Astrocyte (in vitro differentiated cells and primary cell): ENCODE results near the gene ISL1. TPM values are rescaled to one million over a fixed set of nuclear protein-coding genes. Genes with fewer than 3 reads are reported as not detected.
A peak's percentile ranks its signal among the peaks of the same experiment; 100 is the strongest.

Experiments
- DNase-seq: peaks from one replicate; pipeline ENCODE4 v3.0.0-alpha.2; 2010; ENCODE audit warnings: low read depth
- FAIRE-seq: peaks from 2 replicates; lab custom pipeline; 2011; peaks lifted over from hg19 to GRCh38; lab: Jason Lieb, UNC
- H2AFZ ChIP-seq: 2 replicates; pipeline ENCODE4 v1.6.0; 2012; ENCODE audit warnings: low read depth, low read length, inconsistent platforms
- H3K27ac ChIP-seq: 2 replicates; pipeline ENCODE4 v1.5.1; 2011; ENCODE audit warnings: low read depth, low read length, inconsistent platforms
- H3K27me3 ChIP-seq: 2 replicates; pipeline ENCODE4 v1.6.0; 2011; ENCODE audit warnings: low read length, inconsistent platforms; ENCODE audit not compliant: insufficient read depth
- H3K36me3 ChIP-seq: 2 replicates; pipeline ENCODE4 v1.5.1; 2011; ENCODE audit warnings: low read length, inconsistent platforms; ENCODE audit not compliant: insufficient read depth
- H3K4me1 ChIP-seq: 2 replicates; pipeline ENCODE4 v1.5.1; 2011; ENCODE audit warnings: low read length, inconsistent platforms; ENCODE audit not compliant: insufficient read depth
- H3K4me2 ChIP-seq: 2 replicates; pipeline ENCODE4 v1.6.0; 2012; ENCODE audit warnings: low read length, inconsistent platforms
- H3K4me3 ChIP-seq: 2 replicates; pipeline ENCODE4 v1.5.1; 2011; ENCODE audit warnings: low read depth, mild to moderate bottlenecking, low read length, inconsistent platforms; ENCODE audit not compliant: insufficient read depth
- H3K79me2 ChIP-seq: 2 replicates; pipeline ENCODE4 v1.6.0; 2012; ENCODE audit warnings: mild to moderate bottlenecking, low read length, inconsistent platforms; ENCODE audit not compliant: insufficient read depth
- H3K9ac ChIP-seq: 2 replicates; pipeline ENCODE4 v1.6.0; 2012; ENCODE audit warnings: mild to moderate bottlenecking, low read length, inconsistent platforms
- H3K9me3 ChIP-seq: 2 replicates; pipeline ENCODE4 v1.5.1; 2012; ENCODE audit warnings: low read depth, mild to moderate bottlenecking, low read length, inconsistent platforms; ENCODE audit not compliant: insufficient read depth
- H4K20me1 ChIP-seq: 2 replicates; pipeline ENCODE4 v1.6.0; 2012; ENCODE audit warnings: low read length, inconsistent platforms; ENCODE audit not compliant: insufficient read depth
- H3K27ac Mint-ChIP-seq: one replicate; pipeline ENCODE4 v1.8.0; 2021; ENCODE audit warnings: mild to moderate bottlenecking, mixed read lengths; ENCODE audit not compliant: unreplicated experiment
- H3K27me3 Mint-ChIP-seq: one replicate; pipeline ENCODE4 v1.8.0; 2021; ENCODE audit warnings: low read depth, mixed read lengths; ENCODE audit not compliant: unreplicated experiment
- H3K36me3 Mint-ChIP-seq: one replicate; pipeline ENCODE4 v1.8.0; 2021; ENCODE audit warnings: low read depth, mixed read lengths; ENCODE audit not compliant: unreplicated experiment
- H3K4me1 Mint-ChIP-seq: one replicate; pipeline ENCODE4 v1.8.0; 2021; ENCODE audit warnings: low read depth, mixed read lengths; ENCODE audit not compliant: unreplicated experiment
- H3K4me3 Mint-ChIP-seq: one replicate; pipeline ENCODE4 v1.8.0; 2021; ENCODE audit warnings: mild to moderate bottlenecking, moderate library complexity, mixed read lengths; ENCODE audit not compliant: unreplicated experiment
- H3K9me3 Mint-ChIP-seq: one replicate; pipeline ENCODE4 v1.8.0; 2021; ENCODE audit warnings: mild to moderate bottlenecking, mixed read lengths; ENCODE audit not compliant: unreplicated experiment
- EZH2 ChIP-seq: IDR thresholded peaks from 2 replicates; pipeline ENCODE4 v1.6.1; 2012; ENCODE audit warnings: mild to moderate bottlenecking, low read length, inconsistent platforms; ENCODE audit not compliant: insufficient read depth
- total RNA-seq: library from RNA; stranded (reverse); gene quantifications from 2 replicates; pipeline ENCODE4 v1.2.1, GENCODE V29; 2021
- TF ChIP-seq, protein P1 (sequence below): IDR thresholded peaks from 2 replicates; pipeline ENCODE4 v1.5.1; 2011; ENCODE audit warnings: low read depth, mild to moderate bottlenecking, inconsistent platforms, low read length, moderate library complexity; ENCODE audit not compliant: insufficient read depth

ISL1 gene
- total RNA-seq, 1 donor from 2014 or later = 5.4 TPM

DNA sequence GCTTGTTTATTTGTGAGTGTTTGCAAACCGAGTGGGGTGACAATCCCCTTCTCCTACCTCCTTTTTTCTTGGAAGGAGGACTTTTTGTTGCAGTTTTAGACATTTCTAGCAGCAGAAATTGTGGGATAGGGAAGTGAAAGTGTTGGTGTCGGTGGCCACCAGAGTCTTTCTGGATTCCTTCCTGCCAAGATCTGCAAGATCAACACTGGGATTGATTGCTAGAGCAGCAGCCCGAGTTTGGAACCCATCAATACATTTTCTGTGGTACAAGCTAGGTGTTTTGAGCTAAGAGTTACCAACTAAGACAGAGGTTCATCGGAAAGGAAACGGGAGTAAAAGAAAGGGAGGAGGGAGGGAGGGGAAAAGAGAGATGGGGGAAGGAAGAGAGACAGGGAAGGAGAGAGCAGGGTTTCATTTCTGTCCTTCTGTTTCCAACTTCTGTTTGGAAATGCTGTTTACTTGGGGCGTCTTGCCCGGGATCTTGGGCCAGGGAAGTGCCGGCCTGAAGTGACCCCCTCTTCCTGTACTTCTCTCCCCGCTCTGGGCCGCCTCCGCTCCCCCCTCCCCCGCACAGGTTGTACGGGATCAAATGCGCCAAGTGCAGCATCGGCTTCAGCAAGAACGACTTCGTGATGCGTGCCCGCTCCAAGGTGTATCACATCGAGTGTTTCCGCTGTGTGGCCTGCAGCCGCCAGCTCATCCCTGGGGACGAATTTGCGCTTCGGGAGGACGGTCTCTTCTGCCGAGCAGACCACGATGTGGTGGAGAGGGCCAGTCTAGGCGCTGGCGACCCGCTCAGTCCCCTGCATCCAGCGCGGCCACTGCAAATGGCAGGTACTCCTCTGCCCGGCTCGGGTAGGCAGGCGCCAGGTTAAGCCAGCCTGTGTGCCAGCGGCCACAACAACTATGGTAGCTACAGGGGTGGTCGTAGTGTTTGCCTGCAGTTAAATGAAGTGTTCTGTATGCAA, 4.0 kb downstream of the ISL1 start:
- Mint-ChIP-seq H3K4me1 (no peaks in the 10 kb centered on the region), H3K27me3 (peaks cover 82% of the 10 kb centered on the region), H3K4me3 (no peak overlapping the region), H3K27ac (no peak overlapping the region), H3K9me3 (peaks cover 2% of the 10 kb centered on the region), H3K36me3 (no peaks in the 10 kb centered on the region)
- no peak for TF ChIP-seq EZH2
- TF ChIP-seq, protein P1, sequence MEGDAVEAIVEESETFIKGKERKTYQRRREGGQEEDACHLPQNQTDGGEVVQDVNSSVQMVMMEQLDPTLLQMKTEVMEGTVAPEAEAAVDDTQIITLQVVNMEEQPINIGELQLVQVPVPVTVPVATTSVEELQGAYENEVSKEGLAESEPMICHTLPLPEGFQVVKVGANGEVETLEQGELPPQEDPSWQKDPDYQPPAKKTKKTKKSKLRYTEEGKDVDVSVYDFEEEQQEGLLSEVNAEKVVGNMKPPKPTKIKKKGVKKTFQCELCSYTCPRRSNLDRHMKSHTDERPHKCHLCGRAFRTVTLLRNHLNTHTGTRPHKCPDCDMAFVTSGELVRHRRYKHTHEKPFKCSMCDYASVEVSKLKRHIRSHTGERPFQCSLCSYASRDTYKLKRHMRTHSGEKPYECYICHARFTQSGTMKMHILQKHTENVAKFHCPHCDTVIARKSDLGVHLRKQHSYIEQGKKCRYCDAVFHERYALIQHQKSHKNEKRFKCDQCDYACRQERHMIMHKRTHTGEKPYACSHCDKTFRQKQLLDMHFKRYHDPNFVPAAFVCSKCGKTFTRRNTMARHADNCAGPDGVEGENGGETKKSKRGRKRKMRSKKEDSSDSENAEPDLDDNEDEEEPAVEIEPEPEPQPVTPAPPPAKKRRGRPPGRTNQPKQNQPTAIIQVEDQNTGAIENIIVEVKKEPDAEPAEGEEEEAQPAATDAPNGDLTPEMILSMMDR = no peak
- Histone ChIP-seq H3K79me2 (no peaks in the 10 kb centered on the region), H4K20me1 (no peaks in the 10 kb centered on the region), H3K4me2 (no peak overlapping the region), H3K36me3 (no peaks in the 10 kb centered on the region), H3K4me1 (peaks cover 4% of the 10 kb centered on the region), H3K27me3 (peaks cover 83% of the 10 kb centered on the region), H3K9me3 (no peaks in the 10 kb centered on the region), H3K27ac (no peak overlapping the region), H2AFZ (no peak overlapping the region), H3K4me3 (no peak overlapping the region), H3K9ac (no peak overlapping the region)
- DNase-seq (no peak), FAIRE-seq (no peak)

DNA sequence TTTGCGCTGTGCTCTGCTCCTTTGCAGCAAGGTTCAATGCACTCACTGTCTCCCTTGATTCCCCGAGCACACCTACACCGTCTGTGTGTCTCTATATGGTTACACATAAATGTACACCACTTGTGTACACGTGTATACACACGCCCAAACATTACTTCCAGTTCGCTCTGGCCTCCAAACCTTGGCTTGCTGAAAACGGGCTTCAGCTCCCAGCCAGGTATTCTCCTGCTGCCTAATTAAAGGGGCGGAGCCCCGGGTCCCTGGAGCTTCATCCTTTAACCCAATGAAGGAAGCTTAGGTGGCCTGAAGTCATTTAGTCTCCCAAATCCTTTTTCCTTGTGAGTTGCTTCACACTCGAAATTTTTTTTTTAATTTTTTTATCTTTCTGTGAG, 4.6 kb downstream of the ISL1 start:
- TF ChIP-seq, protein P1 = no peak
- no peak for TF ChIP-seq EZH2
- Histone ChIP-seq H3K4me1 (peaks cover 4% of the 10 kb centered on the region), H3K4me2 (no peak overlapping the region), H4K20me1 (no peaks in the 10 kb centered on the region), H3K9me3 (no peaks in the 10 kb centered on the region), H3K9ac (no peak overlapping the region), H3K27ac (no peak overlapping the region), H3K27me3 (peaks cover 82% of the 10 kb centered on the region), H3K4me3 (no peak overlapping the region), H2AFZ (no peak overlapping the region), H3K36me3 (no peaks in the 10 kb centered on the region), H3K79me2 (no peaks in the 10 kb centered on the region)
- Mint-ChIP-seq H3K27ac (no peak overlapping the region), H3K27me3 (peaks cover 86% of the 10 kb centered on the region), H3K36me3 (no peaks in the 10 kb centered on the region), H3K4me1 (no peaks in the 10 kb centered on the region), H3K4me3 (peak overlapping the region; percentile 20), H3K9me3 (peaks cover 4% of the 10 kb centered on the region)
- DNase-seq (no peak), FAIRE-seq (no peak)
